NCI-H128 (cell line): ENCODE results near the gene UBXN4.
"Not testable (repeated sequence)": the region's sequence is repeated elsewhere in the genome, so short reads cannot be mapped to it uniquely, and the experiment has no call there.

Source experiments
- DNase-seq: peaks from one replicate; lab custom pipeline; 2025; ENCODE audit not compliant: unreplicated experiment; lab: John Stamatoyannopoulos, UW

UBXN4 gene

GRCh38 chr2:135803278-135803677 lies 61.6 kb downstream of the UBXN4 start:
- no peak for DNase-seq

DNA sequence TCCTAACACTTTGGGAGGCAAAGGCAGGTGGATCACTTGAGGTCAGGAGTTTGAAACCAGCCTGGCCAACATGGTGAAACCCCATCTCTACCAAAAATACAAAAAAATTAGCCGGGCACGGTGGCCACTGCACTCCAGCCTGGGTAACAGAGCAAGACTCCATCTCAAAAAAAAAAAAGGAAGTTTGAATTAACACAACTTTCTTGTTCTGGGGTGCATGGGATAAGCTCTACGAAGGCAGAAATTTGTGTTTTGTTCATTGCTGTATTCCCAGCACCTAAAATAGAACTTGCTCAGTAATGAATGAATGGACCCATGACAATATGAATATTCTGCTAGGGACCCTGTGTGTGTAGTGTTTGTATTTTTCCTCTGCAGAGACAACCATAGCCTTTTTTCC lies 66.2 kb downstream of the UBXN4 start:
- DNase-seq, result not testable (repeated sequence)

GRCh38 chr2:135812907-135813511 lies 71.4 kb downstream of the UBXN4 start:
- no peak for DNase-seq

DNA sequence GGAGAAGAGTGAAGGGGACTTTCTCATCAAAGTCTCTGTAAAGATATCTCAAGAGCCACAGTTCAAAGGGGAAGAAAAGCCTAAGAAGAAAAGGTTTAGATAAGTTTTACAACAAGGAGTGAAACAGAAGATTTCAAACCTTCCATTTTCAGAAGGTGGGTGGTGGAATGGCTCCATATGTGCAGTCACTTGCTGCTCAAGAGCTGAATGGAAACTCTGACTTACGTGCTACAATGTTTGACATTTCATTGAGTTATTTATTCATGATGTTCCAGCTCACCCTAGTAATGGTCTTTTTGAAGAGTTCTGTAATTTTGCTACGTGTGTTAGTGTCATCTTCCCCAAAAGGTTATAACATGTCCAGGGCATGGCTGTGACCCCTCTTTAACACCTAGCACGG lies 73.6 kb downstream of the UBXN4 start:
- no peak for DNase-seq

DNA sequence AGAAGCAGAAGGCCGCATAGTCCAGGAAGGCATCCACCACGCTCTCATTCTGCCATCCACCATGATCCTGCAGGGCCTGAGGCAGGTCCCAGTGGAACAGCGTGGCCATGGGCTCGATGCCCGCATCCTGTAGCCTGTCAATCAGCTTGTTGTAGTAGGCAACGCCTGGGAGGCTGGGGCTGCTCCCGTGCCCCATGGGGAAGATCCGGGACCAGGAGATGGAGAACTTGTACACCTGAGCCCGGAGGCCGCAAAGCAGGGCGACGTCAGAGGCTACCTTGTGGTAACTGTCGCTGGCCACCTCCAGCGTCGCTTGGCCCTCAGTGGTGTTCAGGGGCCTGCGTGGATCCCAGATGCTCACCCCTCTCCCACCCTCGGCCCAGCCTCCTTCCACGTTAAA lies 75.8 kb downstream of the UBXN4 start:
- DNase-seq, result no peak

DNA sequence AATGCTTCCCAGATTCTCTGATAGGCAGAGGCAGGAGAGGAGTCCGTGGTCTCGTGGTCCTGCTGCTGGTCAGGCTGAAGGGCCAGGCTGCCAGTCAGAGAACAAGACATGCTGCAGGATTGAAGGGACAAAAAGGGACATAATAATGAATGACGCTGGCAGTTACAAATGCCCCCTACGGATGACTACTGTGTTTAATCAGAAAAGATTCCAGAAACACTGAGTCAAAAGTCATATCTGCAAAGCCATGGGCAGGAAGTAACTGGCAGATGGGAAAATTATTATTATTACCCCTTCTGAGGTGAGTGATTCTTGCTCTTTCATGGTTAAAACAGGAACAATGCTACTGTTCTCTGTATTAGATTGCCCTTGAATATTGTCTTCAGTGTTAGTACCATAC lies 76.3 kb downstream of the UBXN4 start:
- DNase-seq, result no peak

DNA sequence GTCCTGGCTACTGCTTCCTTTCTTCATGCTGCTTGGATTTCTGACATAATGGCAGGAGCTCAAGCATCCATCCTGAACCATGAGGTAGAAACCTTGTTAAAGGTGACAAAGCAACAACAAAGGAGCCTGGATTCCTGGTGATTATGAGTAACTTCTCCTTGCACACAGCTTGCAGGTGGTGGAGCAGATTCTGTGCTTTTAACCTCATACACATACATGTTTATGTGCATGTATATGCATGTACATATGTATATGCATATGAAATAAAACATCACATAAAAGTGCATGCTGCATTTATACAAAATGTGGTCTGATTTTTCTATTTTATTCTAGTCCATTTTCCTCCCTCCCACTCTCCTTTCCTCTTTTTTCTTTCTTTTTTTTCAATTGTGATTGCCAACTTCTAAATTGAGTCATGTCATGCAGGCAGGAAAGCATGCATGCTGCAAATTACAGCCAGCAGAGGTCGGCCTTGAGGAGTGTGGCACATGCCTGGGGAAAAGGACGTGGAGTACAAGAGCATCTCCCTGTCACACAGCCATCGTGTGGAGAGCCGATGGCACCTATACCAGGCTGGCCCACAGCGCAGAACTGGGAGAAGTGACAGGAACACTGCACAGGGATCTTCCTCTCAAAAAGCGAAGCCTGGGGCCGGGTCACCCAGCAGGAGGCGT lies 77.4 kb downstream of the UBXN4 start:
- no peak for DNase-seq

DNA sequence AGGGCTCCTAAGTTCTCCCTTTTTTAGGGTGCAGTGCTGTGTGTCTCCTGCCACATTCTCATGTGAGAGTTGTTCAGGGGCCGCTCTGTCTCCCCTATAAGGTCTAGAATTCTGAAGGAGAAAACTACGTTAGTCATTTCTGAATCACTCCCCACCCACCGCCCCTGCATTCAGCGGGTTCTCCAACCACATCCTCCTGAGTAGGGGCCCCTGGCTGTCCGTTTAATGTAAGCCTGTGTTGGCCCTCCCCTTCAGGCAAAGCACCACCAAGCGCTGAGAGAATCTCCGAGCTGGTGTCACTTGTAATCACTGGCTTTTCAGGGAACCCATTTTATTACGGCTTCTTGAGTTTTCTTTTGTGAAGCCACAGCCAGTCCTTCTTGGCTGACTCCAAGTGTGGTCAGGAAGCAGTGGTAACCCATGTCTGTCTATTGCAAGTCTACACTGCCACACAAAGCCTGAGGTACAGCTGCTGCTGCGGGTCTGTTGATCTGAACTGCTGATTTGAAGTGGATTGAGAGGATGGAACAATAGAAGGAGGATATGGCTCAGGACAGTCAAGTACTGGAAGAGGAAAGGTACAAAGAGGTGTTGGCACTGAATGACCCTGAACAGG lies 78.5 kb downstream of the UBXN4 start:
- DNase-seq, result no peak

DNA sequence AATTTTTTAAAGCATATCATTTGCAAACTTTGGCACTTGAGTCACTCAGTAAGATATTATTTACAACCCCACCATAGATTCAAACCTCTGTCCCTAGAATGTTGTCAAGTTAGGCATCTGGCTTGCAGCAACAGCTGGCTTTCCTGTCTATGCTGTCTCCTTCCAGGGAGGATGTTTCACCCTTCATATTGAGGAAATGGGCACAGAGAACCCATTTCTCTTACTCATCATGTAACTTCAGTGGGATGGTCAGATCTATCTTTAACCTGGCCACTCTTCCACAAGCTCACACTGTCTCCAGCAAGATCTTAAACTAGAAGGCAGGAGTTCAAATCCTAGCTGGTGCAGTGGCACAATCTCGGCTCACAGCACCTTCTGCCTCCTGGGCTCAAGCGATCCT lies 79.5 kb downstream of the UBXN4 start:
- DNase-seq, result no peak

- DNase-seq, result no peak
Measured at GRCh38 chr2:135822855-135823254, 81.2 kb downstream of the UBXN4 start.

DNA sequence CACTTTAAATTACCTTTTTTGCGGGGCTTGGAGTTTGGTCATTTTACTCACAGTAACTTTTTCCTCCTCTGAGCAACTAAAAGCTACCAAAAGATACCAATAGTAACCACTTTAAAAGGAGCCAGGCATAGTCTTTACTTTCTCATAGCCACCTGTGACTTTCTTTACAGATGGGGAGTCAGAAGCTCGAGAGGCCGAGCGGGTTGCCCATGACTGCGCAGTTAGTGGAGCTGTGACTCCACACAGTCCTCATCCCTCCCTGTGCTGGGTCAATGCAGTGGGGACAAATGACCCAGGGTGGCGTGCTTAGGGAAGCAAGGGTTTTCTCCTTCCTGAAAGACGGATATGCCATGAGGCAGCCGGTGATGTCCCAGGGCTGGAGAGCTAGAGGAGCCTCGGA lies 83.5 kb downstream of the UBXN4 start:
- DNase-seq, result no peak

GRCh38 chr2:135825550-135826176 lies 84.0 kb downstream of the UBXN4 start:
- DNase-seq, result no peak

GRCh38 chr2:135826544-135826943 lies 84.9 kb downstream of the UBXN4 start:
- DNase-seq, result no peak

DNA sequence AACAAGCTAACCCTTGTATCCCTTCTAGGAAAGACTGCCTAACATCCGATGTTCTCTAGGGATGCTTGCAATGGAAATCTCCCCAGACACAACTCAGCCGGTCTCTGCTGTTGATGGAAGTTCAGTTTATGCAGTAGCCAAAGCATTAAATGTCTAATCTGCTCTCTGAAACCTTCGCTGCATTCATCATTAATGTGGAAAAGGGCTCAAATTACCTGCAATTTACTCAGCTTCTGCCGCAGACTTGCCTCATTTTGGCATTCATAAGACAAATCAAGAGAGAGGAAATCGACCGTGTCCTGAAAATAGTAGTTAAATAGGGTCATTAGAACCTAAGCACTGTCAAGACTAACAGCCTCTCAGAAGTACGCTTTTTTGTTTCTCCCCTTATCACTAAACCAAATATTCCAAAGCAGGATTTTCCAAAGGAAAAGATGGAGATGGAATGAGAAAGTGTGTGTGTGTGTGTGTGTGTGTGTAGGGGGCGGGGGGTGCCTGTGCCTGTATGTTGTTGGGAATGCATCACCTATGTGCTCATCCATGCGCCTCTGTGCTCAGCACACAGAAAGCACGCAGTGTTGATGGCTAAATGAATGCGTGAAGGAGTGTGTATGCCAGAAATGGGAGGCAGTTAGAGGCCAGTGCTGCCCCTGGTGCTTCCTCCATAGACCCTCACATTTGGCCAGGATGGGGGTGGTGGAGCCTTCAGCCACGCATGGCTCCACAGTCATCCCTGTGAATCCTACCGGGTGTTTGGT lies 87.9 kb downstream of the UBXN4 start:
- peak; percentile 43 for DNase-seq

DNA sequence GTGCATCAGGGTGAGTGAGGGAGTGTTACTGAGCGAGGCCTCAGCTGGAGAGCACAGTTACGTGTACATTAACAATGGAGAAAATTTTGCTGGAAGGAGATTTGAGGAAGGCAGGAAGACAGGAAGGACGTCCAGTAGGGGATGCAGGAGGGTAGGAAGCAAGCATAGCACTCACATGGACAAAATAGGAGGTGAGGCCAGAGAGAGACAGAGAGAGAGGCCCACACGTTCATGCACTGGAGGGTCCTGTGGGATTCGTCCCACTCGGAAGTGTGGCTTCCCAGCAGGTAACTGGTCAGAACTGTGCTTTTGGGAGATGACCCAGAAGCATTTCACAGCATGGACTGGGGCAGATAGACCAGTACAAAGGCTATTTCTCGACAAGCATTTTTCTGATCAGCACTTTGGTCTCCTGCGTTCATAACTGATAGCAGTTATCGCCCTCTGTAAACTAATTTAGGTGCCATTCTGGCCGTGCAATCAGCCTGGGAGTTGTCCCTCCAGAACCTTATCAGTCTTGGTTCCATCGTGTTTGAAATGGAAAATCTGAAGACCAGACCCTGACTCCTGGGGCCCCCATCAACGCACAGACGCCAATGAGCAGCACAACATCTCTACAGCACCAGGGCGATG lies 89.6 kb downstream of the UBXN4 start:
- DNase-seq, result no peak

GRCh38 chr2:135832891-135833290 lies 91.2 kb downstream of the UBXN4 start:
- DNase-seq, result no peak
